GM21367 (cell line): ENCODE data around the gene JCAD.
"Not testable (repeated sequence)": the region's sequence is repeated elsewhere in the genome, so short reads cannot be mapped to it uniquely, and the experiment has no call there.

Experiments used
- ATAC-seq: cut with Tn5 transposase; IDR thresholded peaks from one replicate; pipeline ENCODE4 v1.9.1; 2021; ENCODE audit not compliant: unreplicated experiment

Gene JCAD

DNA sequence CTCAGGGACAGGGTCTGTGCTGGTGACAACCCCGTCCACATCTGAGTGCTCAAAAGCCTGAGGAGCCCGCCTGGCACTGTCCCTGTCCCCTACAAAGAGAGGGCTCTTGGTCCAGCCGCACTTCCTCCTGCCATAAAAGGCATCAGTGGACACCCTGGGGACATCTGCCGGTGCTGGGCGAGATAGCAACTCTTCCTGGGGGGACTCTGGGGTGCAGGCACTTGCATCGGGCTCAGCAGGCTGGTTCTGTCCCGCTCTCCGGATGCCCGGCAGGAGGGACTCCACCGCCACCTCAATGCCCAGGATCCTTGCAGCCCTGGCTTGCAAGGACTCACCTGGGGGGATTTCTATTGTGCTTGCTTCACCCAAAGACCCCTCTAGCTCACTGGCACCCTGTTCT lies 32.8 kb downstream of the JCAD start:
- no peak for ATAC-seq

- ATAC-seq, result no peak
Observed at GRCh38 chr10:30026080-30026479, 33.3 kb downstream of the JCAD start.

DNA sequence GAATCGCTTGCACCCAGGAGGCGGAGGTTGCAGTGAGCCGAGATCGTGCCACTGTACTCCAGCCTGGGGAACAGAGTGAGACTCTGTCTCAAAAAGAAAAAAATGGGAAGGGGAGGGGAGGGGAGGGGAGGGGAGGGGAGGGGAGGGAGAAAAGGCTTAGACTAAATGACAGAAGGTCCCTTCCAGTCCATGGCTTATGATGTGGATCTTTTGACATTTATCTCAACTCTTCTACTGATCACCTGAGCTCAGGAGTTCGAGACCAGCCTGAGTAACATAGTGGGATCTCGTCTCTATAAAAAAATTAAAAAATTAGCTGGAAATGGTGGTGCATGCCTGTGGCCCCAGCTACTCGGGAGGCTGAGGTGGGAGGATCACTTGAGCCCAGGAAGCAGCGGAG lies 34.0 kb downstream of the JCAD start:
- ATAC-seq, result not testable (repeated sequence)

GRCh38 chr10:30022590-30022989 lies 36.8 kb downstream of the JCAD start:
- ATAC-seq, result no peak

DNA sequence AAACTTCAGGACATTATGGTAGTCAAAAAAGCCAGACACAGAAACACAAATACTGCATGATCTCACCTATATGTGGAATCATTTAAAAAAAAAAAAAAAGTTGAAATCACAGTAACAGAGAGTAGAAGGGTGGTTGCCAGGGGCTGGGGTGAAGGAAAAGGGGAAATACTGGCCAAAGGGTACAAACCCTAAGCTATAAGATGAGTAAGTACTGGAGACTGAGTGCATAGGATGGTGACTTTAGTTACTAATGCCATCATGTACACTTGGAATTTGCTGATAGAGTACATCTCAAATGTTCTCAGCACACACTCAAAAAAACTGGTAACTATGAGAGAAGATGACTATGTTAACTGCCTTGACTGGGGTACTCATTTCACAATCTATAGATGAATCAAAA lies 39.9 kb downstream of the JCAD start:
- ATAC-seq, result no peak

GRCh38 chr10:30018496-30018895 lies 40.9 kb downstream of the JCAD start:
- ATAC-seq, result no peak

DNA sequence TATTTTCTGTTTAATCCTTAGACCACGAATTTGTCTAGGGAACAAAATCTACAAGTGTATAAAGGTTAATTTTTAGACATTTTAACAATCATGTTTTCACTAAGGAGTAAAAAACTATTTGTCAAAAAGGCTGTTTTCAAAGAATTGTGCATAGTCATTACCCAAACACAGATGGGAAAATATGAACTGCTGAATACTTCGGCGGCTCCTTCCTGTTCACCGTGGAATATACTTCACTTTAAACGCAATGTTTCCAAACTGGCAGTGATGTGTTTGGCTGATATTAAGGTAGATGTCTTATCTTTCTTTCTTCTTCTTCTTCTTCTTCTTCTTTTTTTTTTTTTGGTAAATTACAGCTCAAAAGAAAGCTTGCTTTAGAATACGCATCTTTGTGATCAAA lies 41.4 kb downstream of the JCAD start:
- no peak for ATAC-seq

- ATAC-seq, result no peak
Observed at GRCh38 chr10:30017556-30017955, 41.8 kb downstream of the JCAD start.

DNA sequence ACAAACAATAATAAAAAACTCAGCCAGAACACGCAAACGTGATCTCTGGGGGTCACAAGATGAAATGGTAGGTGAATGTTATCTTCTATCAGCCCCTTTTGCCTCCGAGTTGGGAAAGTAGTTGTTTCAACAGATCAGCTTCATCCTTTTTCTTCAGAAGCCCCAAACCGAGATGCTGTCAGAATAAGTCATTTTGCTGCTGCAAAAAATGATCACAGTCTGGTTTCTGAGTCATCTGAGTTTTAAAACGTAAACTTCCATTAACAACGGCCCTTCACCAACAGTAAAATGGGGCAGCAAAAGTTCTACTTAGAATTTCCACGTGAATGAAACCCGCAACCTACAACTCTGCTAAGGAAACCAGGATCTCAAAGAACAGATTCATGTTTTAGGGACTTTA lies 44.9 kb downstream of the JCAD start:
- ATAC-seq, result no peak

DNA sequence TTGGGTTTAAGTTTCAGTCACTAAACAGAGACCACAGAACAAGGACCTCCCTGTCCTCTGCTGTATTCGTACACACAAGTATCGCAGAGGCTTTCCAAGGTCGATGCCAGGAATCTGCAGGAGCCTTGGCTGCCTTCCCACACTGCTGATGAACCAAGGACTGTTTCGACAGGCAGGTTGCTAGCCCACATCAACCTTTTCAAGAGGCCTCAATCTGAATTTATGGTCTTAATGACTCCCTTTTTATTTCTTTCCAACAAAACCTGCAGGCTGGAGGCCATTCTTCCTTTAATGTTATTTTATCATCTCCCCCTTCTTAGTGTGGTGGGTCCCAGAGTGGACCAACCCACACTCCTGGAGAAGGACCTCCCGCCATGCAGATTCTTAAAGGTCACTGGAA lies 45.6 kb downstream of the JCAD start:
- ATAC-seq, result no peak

DNA sequence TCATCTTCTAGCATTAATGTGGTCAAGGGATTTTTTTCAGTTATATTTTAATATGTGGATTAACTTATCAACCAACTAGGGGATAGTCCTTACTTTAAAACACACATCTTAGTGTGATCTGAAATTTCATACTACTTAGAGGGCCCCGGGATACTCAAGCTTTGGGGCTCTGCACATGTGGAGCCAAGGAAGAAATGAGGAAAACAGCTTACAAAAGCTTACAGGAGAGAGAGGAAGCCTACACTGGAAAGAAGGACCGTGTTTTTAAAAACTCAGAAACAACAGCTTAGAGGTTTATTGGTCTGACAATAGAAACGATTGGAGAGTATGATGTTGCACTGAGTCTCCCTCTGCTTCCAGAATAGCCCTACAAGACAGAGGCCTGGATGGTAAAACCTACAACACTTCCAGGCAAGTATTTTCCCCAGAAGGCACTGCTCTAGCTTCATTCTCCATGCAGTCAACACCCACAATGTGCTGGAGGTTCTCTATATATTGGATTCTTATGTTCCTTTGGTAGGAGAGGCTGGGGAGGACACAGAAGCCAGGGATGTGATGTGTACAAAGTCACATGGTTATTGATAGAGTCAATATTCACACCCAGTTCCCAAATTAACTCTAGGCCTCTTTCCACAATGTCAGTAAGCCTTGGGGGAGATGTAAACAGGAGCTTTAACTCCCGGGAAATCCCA lies 47.3 kb downstream of the JCAD start:
- ATAC-seq, result no peak

GRCh38 chr10:30011396-30011795 lies 48.0 kb downstream of the JCAD start:
- ATAC-seq, result no peak

- ATAC-seq, result no peak
Observed at GRCh38 chr10:30007406-30007805, 52.0 kb downstream of the JCAD start.

DNA sequence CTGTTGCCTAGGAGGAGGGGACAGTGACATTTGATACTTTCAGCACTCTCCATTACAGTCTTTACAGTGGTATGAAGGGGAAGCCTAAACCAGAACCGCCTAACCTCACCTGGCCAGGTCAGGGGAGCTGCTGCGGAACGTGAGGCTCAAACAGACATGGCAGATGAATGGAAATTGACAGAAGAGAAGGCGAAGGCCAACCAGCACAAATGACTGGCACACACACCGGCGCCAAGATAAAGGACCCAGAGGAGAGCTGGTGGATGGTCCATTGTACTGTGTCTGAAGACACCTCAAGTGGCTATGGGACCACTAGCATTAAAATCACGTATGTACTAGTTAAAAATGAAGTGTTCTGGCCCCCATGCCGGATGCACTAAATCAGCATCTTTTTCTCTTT lies 53.0 kb downstream of the JCAD start:
- ATAC-seq, result no peak

DNA sequence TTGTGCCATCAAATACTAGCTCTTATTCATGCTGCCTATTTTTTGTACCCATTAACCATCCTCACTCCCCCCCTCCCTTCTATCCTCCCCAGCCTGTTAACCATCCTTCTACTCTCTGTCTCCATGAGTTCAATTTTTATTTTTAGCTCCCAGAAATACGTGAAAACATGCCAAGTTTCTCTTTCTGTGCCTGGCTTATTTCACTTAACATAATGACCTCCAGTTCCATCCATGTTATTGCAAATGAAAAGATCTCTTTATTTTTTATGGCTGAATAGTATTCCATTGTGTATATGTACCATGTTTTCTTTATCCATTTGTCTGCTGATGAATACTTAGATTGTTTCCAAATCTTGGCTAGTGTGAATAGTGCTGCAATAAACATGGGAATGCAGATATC lies 54.3 kb downstream of the JCAD start:
- not testable (repeated sequence) for ATAC-seq

DNA sequence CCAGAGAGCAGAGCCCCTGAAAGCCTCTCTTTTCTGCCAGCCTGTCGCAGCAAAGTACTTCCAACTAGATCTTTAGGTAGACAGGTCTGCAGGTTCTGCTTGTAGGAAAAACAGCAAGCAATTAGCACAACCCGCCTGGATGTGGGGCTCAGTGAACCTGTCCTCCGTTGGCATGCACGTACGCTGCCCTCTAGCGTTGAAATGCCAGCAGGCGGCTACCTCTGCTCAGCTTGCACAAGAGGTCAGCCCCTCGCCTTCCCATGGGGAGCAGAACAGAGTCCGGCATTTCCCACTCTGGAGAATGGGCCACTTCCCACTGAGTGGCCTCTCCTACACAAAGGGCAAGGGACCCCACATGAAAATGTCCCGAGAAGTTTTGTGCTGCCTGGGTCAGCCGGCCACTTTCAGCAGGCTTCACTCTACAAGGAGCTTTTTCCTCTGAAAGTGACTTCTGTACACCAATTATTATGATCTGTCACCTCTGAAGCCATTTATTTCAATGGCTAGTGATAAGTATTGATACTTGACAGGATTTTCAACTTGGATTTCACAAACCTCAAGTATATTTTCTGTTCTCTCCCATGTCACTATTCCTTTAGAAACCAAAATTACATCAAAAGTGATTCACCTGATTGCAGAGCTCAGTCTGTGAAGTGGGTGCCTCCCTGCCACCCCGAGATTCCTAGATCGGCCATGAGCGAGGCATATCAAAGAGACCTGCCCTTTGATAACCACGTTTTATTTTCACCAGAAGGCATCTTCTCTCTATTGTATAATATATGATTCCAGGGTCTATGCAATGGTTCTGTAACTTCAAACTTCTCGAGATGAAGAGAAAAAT lies 56.7 kb downstream of the JCAD start:
- ATAC-seq, result peak; percentile 61

GRCh38 chr10:30000802-30001571 lies 58.4 kb downstream of the JCAD start:
- ATAC-seq, result no peak

DNA sequence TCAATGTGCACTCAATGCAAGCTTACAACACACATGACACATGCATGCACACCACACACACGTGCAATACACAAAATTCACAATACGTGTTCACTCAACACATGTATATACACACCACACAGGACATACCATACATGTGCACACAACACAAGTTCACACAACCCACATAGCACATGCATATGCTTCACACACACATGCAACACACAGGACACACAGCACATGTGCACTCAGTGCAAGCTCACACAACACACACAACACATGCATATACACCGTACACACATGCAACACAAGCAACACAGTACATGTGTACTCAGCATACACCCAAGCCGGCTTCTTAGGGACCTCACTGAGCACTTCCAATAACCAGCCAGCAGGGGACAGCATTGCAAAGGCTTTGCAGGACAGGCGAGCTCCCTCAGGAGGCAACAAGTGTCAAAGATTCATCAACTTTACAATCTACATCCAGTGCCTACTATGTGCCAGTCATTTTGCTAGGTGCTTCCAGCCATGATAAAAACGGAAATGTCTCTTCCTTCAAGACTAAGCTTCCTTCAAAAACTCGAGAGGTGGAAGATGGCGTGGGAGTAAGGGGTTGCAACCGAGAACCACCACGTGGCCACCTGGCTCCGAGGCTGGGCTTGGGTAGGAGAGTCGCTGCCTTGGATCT lies 61.1 kb downstream of the JCAD start:
- peak; percentile 82 for ATAC-seq

DNA sequence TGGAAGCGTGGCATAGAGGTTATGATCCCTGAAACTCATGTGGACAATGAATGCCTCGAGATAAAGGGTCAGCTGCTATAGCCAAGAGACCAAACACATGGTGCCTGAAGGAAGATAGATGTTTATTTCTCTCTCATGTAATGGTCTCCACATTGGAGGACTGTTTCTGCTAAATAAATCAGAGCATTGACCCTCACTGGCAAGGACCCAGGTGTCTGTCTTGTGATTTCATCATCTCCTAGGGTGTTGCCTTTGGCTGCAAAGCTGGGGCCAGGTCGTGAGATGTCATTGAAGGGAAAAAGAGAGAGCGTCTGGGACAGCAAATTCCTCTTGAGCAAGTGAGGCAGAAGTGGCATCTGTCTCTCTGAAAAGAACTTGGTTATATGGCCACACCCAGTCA lies 64.6 kb downstream of the JCAD start:
- ATAC-seq, result no peak

DNA sequence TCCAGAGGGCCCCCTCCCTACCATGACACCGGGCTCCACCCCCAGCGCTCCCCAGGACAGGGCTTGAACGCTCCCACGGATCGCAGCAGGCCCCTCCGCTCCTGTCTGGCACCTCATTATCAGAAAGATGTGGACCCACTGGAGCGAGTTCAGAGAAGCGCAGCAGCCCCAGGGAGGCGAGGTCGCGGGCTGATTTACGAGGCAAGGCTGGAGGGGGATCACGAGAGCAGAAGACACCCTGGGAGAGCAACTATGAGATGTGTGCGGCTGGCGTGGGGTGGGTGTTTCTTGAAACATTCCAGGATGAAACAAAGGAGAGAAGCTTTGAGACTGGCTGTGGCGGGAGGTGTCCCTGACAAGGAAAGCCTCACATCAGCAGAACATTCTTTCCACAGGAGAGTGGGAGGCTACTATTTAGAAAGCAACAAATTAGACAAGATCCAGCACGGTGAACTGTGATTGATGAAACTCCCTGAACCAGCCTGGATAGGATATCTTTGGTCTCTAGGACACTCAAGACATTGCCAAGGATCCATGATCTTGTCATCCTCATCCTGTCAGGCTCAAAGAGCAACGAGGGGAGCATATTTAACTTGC lies 66.0 kb downstream of the JCAD start:
- no peak for ATAC-seq

DNA sequence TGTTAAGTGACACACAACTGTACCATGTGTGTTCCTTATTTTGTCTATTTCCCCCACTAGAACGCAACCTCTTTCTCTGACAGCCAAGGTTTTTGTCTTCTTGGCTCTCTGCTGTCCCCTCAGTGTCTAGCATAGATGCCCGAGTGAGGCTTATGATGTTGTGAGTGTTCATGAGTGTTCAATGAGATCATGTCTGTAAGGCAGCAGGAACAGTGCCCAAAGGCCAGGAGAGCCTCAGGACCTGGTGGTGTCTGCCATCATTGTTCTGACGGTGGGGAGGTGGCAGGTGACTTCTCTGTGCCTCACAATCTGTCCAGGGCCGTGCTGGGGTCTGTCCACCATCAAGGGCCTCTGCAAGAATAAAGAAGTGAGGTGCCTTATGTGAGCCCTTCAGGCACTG lies 66.5 kb downstream of the JCAD start:
- no peak for ATAC-seq
